ENCODE results near the gene VGLL4. TPM values are rescaled to one million over a fixed set of nuclear protein-coding genes. Genes with fewer than 3 reads are reported as not detected.

VGLL4 gene
- total RNA-seq, 1 donor from 2014 or later = 26.2 TPM

- no peak for DNase-seq
- no peak for ATAC-seq
- intact Hi-C loops (cut with micrococcal nuclease) = loop anchor here (10.0 kb wide), 1 partner anchor 149 kb away; no protein-coding TSS in a partner anchor
These were observed 11.6 kb upstream of the VGLL4 start for GRCh38 chr3:11655196-11655928.

DNA sequence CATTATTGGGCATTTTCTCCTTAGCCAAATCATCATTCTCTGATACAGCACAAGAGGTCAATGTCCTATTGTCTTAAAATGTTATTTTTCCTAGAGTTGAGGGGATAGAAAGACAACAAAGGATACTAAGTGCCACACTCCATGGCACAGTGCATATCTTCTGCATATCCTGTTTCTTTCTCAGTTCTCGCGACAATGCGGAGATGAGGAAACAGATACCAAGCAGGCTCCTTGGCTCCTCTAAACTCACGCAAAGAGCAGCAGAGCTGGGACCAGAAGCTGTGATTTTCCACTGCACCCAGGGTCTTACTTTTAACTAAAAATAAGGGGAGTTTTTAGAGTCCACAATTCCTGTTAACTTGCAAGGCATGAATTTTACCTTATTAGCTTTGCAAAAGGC is 10.5 kb upstream of the VGLL4 start:
- ATAC-seq = no peak

GRCh38 chr3:11653298-11654055 is 9.8 kb upstream of the VGLL4 start:
- DNase-seq = no peak
- peak; percentile 26 for ATAC-seq
- intact Hi-C loops (cut with micrococcal nuclease) = loop anchor here (5.0 to 10.0 kb wide), 2 partner anchors 151 to 276 kb away; no protein-coding TSS in a partner anchor

More for the DNA sequence above, 10.5 kb upstream of the VGLL4 start:
- DNase-seq = no peak
- intact Hi-C loops (cut with micrococcal nuclease) = loop anchor here (5.0 to 10.0 kb wide), 2 partner anchors 151 to 277 kb away; no protein-coding TSS in a partner anchor

DNA sequence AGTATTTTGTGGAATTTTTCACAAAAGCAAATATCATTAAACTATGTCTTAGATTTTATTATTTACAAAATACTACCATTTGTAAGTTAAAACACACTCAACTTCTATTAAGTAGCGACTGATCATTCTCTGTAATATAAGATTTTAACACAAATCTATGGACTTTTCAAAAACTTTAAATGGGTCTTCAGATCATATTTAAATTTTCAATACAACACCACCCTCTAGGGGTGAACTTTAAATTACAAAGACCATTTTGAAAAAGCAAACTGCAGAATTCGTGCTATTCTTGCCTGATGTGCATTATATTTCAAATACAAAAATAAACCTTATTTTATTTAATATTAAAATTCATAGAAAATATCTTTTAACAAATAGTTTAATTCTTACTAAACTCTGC is 8.2 kb upstream of the VGLL4 start:
- intact Hi-C loops (cut with micrococcal nuclease) = loop anchor here (5.0 to 10.0 kb wide), 2 partner anchors 153 to 275 kb away; no protein-coding TSS in a partner anchor
- no peak for DNase-seq
- no peak for ATAC-seq

GRCh38 chr3:11651477-11651876 is 7.8 kb upstream of the VGLL4 start:
- ATAC-seq (no peak), DNase-seq (no peak)
- intact Hi-C loops (cut with micrococcal nuclease) = loop anchor here (5.0 to 10.0 kb wide), 2 partner anchors 153 to 274 kb away; no protein-coding TSS in a partner anchor

GRCh38 chr3:11650391-11650790 is 6.7 kb upstream of the VGLL4 start:
- intact Hi-C loops (cut with micrococcal nuclease) = loop anchor here (5.0 to 10.0 kb wide), 2 partner anchors 154 to 273 kb away; no protein-coding TSS in a partner anchor
- DNase-seq (no peak), ATAC-seq (no peak)

- intact Hi-C loops (cut with micrococcal nuclease) = no loop called here
- DNase-seq = no peak
These were observed 5.0 kb upstream of the VGLL4 start for GRCh38 chr3:11648735-11649134.

DNA sequence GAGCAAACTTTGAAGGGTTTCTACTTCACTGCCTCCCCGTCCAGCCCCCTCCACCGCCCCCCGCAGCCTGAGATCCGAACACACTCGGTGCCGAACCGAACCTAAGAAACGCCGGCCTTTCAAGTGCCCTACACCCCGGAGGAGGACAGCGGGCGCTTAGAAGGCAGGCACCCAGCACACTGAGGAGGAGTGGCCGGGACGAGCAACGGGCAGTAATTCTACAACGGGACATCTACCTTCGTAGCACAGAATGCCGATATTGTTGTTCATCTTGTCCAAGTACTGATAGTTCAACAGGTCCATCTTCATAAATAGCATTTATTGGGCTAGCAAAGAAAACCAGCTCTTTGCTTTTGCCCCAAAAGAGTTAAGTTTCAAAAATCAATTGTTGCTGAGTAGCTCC is 513 bp downstream of the VGLL4 start:
- intact Hi-C loops (cut with micrococcal nuclease) = no loop called here
- ATAC-seq (peak; percentile 63), DNase-seq (peak; percentile 62)

More at GRCh38 chr3:11648735-11649134, 5.0 kb upstream of the VGLL4 start:
- no peak for ATAC-seq

DNA sequence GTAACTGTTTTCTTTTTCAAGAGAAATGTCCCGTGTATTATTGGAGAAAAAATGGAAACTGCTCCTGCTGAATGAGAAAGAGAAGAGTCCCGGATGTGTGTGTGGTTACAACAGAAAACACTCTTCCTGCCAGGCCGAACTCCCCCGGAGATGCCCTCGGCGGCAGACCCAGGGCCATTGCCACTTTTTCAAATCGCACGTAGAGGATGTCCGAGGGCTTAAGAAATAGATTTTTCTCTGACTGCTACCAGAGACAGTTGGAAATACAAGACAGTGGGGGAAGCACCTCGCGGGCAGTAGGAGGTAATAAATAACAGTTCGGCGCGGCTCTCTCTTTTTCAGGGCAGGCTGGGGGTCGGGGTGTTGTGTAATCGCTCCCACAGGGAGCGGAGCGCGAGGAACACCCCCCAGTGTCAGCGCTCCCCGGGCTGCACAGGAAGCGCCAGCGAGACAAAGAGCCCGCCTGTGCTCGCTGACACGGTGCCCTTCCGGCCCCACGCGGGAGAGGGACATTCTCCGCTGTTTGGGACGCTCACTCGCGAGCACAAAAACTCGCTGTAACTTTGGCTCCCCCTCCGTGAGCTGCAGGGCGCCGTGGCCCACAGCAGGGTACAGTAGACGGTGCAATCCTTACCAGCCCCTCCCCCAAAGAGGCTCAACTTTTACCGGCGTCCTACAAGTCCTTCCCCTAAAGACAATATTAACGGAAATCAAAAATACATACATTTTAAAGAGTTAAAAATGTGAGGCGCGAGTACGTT is 1.1 kb downstream of the VGLL4 start:
- intact Hi-C loops (cut with micrococcal nuclease) = no loop called here
- DNase-seq = peak; percentile 89
- peak; percentile 84 for ATAC-seq

DNA sequence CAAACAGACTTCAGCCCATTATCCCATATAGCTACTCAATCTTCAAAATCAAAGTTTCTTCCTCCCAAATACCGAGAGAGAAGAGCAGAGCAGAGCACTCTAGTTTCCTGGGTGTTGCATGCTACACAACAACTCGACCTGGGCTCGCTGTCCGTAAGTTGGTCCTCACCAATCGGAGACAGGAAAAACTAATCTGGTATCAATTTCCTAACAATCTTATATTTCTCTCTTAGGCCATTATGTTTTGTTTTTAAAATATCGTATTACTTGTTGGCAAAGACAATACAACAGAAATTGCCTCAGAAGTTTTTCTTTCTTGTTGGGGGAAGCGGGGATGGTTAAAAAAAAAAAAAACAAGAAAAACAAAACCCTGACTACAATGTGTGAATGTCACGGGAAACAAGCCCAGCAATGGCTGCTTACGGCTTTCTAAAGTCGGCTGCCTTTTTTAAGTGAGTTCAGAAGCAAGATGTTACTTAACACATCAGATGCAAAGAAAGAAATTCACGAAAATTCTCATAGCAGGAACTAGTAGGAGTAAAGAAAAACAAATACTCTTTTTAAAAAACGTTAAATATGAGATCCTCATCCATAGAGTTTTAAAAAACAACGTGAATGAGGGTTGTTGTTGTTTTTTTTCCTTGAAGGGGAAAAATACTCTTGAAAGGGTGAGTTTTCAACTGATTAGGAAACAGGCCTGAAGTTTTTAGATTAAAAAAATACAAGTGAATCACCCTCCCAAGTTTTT is 1.9 kb downstream of the VGLL4 start:
- ATAC-seq (no peak), DNase-seq (no peak)
- intact Hi-C loops (cut with micrococcal nuclease) = no loop called here

GRCh38 chr3:11641316-11641682 is 2.4 kb downstream of the VGLL4 start:
- ATAC-seq = no peak
- intact Hi-C loops (cut with micrococcal nuclease) = no loop called here
- DNase-seq = no peak

GRCh38 chr3:11640009-11640673 is 3.6 kb downstream of the VGLL4 start:
- no peak for ATAC-seq
- intact Hi-C loops (cut with micrococcal nuclease) = no loop called here

DNA sequence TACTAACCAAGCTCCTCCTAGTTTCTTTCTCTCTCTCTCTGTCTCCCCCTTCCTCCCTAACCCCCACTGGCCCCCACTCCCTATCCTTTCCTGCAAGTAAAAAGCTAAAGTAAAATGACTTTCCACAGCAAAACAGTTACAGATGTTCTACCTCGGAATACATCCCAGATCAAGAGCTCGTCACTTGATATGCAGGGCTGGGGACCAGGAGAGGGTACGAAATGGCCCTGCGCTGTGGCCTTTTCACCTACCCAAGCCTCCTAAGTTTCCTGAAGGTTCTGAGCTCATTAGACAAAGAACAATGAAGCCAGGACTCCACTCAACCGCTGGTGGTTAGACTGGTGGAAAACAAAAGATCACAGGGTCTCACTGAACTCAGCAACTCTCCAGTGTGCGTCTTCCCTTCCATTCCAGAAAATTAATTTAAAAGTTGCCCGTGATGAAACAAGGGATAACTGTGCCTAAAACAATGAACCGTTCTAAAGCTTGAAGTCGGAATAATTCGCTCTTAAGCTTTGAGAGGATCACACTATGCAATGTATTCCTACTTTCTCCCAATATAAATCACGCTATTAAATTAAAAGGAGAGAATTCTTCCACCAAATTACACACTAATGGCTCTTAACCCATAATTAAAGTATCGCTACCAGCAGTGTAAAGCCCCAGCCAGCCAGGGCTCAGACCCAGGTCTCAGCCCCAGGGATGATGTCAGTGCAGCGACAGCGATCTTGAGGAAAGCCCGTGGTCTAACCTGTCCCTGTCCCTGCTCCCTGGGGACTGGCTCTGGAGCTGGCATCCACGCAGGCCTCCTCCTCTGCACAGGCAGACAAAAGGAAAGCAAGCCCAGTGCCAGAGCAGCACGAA is 5.0 kb downstream of the VGLL4 start:
- ATAC-seq = peak; percentile 0
- intact Hi-C loops (cut with micrococcal nuclease) = loop anchor here (10.0 kb wide), 1 partner anchor 54 kb away; no protein-coding TSS in a partner anchor
- peak; percentile 47 for DNase-seq

More at GRCh38 chr3:11640009-11640673, 3.6 kb downstream of the VGLL4 start:
- no peak for DNase-seq

DNA sequence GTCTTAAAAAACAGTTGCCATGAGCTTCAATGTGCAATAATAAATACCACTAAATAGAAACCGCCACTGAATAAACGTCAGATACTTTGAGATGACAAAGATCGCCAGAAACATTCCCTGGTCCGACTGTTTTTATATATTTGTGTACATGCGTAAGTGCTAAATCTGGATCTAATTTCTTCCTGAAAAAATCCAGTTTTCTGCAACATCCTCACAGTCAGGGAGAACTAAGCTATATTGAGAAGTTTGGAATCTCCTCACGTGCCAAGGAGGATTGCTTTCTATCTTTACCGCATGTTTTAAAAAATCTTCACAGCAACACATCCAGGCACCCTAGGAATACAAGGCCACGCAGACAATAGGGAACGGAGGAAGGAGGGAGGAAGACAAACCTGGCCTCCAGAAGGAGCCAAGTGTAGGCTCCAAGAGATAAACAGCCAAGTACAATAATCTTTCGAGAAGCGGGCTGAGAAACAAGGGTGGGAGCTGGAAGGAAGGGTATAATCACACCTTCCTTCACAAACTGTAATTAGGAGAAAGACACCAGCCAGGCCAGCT is 5.7 kb downstream of the VGLL4 start:
- ATAC-seq (no peak), DNase-seq (no peak)
- intact Hi-C loops (cut with micrococcal nuclease) = loop anchor here (10.0 kb wide), 1 partner anchor 53 kb away; no protein-coding TSS in a partner anchor

GRCh38 chr3:11636394-11636770 is 7.3 kb downstream of the VGLL4 start:
- ATAC-seq (no peak), DNase-seq (no peak)
- intact Hi-C loops (cut with micrococcal nuclease) = loop anchor here (10.0 kb wide), 1 partner anchor 52 kb away; no protein-coding TSS in a partner anchor

GRCh38 chr3:11635680-11636393 is 7.9 kb downstream of the VGLL4 start:
- no peak for ATAC-seq
- intact Hi-C loops (cut with micrococcal nuclease) = loop anchor here (10.0 kb wide), 1 partner anchor 51 kb away; no protein-coding TSS in a partner anchor
- DNase-seq = no peak

Measured in left ventricle myocardium superior (tissue), 1 donor.